ENCODE results near the gene IHH.

Gene IHH

DNA sequence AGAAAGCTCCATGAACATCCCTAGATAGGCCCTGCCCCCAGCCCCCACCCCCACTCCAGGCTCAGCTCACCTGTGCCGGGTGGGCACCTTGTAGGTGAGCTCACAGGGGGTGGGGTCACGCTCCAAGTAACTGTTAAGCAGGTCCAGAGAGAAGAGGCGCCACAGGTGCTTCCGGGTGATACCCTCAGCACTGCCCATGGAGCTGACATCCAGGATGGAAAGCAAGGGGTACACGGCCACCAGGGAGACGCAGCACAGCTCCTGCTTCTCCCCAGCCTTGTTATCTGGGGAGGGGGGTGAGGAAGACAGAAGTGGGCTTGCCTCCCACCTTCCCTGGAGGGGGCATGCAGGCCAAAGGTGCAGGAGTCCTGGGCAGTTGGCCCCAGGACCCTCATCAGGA lies 41.3 kb downstream of the IHH start:
- DNase-seq (ENCODE audit: low spot score), result no peak

DNA sequence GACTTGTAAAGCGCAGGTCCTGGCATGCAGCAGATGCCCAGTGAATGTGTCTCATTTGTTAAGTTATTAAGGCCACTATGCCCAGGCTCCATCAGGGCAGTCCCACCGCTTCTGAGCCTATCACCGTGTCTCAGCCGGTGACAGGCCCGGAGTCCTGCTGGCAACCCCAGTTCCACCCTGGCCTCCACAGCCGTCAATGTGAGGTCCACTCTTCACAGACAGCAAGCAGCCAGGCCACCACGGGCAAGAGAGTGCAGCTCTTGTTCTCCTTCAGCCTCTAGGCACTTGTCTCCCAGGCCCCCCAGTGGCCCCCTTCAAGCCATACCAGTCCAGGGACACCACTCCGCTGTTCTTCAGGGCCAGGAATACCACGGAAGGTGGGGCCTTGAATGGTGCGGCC lies 42.0 kb downstream of the IHH start:
- DNase-seq (ENCODE audit: low spot score), result no peak

DNA sequence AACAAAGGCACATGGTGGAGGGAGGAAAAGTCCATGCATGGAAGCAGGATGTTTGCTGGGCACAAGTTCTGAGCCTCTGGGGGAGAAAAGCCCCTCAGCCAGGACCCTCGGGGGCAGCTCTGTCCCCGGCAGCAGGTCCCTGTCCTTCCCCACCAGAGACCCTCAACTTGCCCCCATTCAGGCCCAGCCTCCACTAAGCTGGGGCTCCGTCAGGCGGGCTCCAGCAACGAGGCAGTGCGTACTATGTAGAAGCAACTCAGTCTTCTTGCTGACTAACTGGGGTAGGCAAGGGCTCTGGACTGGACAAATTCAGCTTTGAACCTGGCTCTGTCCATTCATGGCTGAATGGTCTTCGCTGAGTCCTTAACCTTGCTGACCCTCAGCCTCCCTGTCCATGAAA lies 42.4 kb downstream of the IHH start:
- DNase-seq (ENCODE audit: low spot score), result no peak

DNA sequence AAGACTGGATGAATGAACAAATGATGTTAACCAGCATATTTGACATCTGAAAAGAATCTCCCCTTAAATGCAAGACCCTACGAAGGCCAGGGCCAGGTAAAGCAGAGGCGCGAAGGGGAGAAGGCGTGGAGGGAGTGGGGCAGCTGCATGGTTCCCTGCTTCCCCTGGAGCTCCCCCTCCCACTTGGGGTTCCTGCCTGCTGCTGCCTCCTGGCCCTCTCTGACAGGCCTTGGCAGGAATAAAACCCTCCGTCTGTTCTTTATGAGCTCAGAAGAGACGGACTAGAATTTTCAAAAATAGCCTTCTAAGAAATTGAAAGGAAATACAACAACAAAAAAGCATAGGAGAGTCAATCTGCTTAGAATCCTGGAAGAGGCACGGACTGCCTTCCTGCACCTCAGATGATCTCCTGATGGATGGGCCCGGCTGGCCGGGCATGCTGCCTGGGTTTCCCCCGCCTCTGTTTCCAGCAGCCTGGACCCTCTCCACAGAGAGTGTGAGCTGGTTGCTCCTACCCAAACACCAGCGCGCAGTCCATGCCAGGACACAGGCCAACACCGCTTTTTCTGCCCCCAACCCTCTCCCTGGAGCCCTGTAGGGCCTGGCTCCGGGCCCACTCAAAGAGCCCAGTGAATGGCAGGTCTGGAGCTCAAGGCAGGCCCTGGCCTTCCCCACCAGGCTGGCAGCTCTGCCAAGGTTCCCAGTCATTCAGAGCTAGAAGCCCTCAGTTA lies 43.4 kb downstream of the IHH start:
- no peak for DNase-seq (ENCODE audit: low spot score)

DNA sequence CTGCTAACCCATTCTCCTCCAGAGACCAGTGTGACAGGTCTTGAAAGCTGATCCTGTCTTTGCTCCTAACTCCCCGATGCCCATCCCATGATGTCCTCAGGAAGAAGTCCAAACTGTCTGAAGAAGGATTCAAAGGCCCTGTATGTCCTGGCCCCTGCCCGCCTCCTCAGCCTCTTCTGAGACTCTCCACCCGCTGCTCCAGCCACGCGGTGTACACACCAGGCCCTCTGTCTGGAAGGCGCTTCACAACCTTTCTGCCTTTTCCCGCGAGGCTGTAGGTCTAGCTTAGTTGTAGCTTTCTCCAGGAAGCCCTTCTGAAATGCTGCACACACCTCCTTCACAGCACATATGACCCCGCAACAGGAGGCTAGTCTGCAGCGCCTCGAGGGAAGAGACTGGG lies 44.0 kb downstream of the IHH start:
- DNase-seq (ENCODE audit: low spot score), result no peak

DNA sequence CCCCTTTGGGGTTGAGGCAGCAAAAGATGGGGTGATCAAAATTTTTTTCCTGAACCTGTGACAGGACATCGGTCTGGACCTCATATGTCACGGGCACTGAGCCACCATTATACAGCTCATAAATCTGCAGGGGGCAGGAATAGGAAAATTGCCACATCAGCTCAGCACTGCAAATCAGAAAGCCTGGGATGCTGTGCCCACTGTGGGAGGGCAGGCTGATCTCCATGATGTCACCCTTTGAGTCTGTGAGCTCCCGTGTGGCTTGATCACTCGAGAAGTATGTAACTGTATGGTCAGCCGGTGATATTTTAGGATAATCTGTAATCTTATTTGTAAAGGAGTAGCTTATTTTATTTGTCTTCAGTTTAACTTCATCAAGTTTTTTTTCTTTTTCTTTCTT lies 49.8 kb downstream of the IHH start:
- DNase-seq (ENCODE audit: low spot score), result no peak

DNA sequence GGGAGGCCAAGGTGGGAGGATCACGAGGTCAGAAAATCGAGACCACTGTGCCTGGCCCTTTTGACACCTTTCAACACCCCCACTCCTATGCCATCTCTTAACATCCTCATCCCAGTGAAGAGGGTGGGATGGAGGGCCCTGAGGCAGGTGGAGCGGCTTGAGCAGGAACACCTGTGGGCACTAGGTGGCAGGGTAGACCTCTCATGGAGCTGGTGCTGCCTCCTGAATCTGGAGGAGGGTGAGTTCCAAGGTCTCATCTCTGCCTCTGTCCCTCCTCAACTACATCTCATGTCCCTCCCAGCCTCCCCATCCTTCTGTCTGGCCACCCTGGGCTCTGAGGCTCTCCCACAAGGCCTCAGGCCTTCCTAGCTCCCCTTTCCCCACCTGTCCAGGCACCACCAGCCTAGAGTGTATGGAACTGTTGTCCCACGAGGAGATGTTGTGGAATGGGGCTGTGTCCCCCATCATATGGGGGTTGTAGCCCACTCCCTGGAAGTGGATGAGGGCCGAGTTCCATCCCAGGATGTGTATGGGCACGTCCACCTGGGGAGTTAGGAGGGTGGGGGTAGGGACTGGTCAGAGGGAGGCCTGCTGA lies 50.5 kb downstream of the IHH start:
- peak; percentile 57 for DNase-seq (ENCODE audit: low spot score)

DNA sequence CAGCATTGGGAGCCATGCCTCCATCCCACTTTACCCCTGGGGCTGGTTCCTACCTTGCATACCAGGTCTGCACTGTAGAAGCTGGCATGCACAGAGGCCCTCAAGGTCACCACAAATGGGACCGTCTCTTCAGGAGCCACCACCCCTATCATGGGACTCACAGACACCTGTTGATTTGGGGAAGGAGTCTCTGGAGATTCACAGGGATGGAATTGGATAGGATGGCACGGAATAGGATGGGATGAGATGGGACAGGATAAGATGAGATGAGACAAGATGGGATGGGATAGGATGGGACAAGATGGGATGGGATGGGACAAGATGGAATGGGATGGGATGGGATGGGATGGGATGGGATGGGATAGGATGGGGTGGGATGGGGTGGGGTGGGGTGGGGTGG lies 51.4 kb downstream of the IHH start:
- no peak for DNase-seq (ENCODE audit: low spot score)
